SU-DHL-6 (cell line): Measurements from ENCODE around the gene TMEM212.
"Not testable (repeated sequence)": the region's sequence is repeated elsewhere in the genome, so short reads cannot be mapped to it uniquely, and the experiment has no call there.

Experiments
- H2AFZ ChIP-seq: fragments of 200-600 bp; sonication (generic); 2 replicates; pipeline ENCODE4 v1.6.1; 2014; ENCODE audit warnings: low read depth, mild to moderate bottlenecking, moderate library complexity, mixed read lengths, antibody characterized with exemption, low read length; ENCODE audit not compliant: severe bottlenecking
- H3F3A ChIP-seq: fragments of 200-600 bp; shearing (Covaris generic); 2 replicates; pipeline ENCODE4 v1.6.0; 2016; ENCODE audit warnings: antibody characterized with exemption, mild to moderate bottlenecking; ENCODE audit not compliant: insufficient read depth
- H3K27ac ChIP-seq: fragments of 200-600 bp; sonication (generic); 2 replicates; pipeline ENCODE4 v1.5.1; 2016; ENCODE audit warnings: low read depth, mild to moderate bottlenecking, low read length, moderate library complexity, mixed read lengths
- H3K27me3 ChIP-seq: fragments of 200-600 bp; sonication (generic), shearing (Covaris generic); 2 replicates; pipeline ENCODE4 v1.6.0; 2014; ENCODE audit warnings: mild to moderate bottlenecking, low read length
- H3K36me3 ChIP-seq: fragments of 200-600 bp; sonication (generic); 2 replicates; pipeline ENCODE4 v1.6.1; 2014; ENCODE audit warnings: mild to moderate bottlenecking, low read length, mixed read lengths
- H3K4me2 ChIP-seq: fragments of 300-600, 200-600 bp; shearing (Covaris generic), sonication (generic); 2 replicates; pipeline ENCODE4 v1.6.0; 2014; ENCODE audit warnings: low read length, low read depth, mild to moderate bottlenecking; ENCODE audit not compliant: poor library complexity, severe bottlenecking
- H3K4me3 ChIP-seq: fragments of 200-600 bp; sonication (generic); 2 replicates; pipeline ENCODE4 v1.5.1; 2014; ENCODE audit warnings: antibody characterized with exemption, low read length, mild to moderate bottlenecking, mixed read lengths; ENCODE audit not compliant: insufficient read depth, poor library complexity, severe bottlenecking
- H3K79me2 ChIP-seq: fragments of 200-600 bp; sonication (generic); 2 replicates; pipeline ENCODE4 v1.6.1; 2014; ENCODE audit warnings: mild to moderate bottlenecking, low read length, moderate library complexity; ENCODE audit not compliant: insufficient read depth
- H3K9ac ChIP-seq: fragments of 200-600 bp; sonication (generic); 2 replicates; pipeline ENCODE4 v1.7.0; 2014; ENCODE audit warnings: mild to moderate bottlenecking, low read length
- H3K9me2 ChIP-seq: fragments of 200-600 bp; sonication (generic); replicated peaks from 2 replicates; pipeline ENCODE4 v1.6.1; 2014; ENCODE audit warnings: low read length; ENCODE audit not compliant: insufficient read depth
- H3K9me3 ChIP-seq: fragments of 200-600 bp; sonication (generic); 2 replicates; pipeline ENCODE4 v1.6.1; 2014; ENCODE audit warnings: low read length, mixed read lengths; ENCODE audit not compliant: insufficient read depth
- H4K20me1 ChIP-seq: fragments of 200-600 bp; sonication (generic); 2 replicates; pipeline ENCODE4 v1.6.1; 2014; ENCODE audit warnings: low read depth, mild to moderate bottlenecking, antibody characterized with exemption, low read length, moderate library complexity, mixed read lengths
- EZH2phosphoT487 ChIP-seq: fragments of 200-600 bp; sonication (generic), shearing (Covaris generic); conservative IDR thresholded peaks from 2 replicates; pipeline ENCODE4 v1.6.1; 2018; ENCODE audit warnings: mild to moderate bottlenecking, antibody characterized with exemption, low read length, moderate library complexity, mixed read lengths
- TF ChIP-seq, protein P1 (sequence below): fragments of 200-600 bp; sonication (generic); IDR thresholded peaks from one replicate; pipeline ENCODE4 v1.5.1; 2017; ENCODE audit warnings: antibody characterized with exemption, mild to moderate bottlenecking, low read length, moderate library complexity; ENCODE audit not compliant: insufficient read depth, poor library complexity, severe bottlenecking

The TMEM212 gene

GRCh38 chr3:171812811-171813210 is 30.3 kb upstream of the TMEM212 start:
- H3K9ac ChIP-seq: no peak overlapping the region
- H2AFZ ChIP-seq: no peak overlapping the region
- H3K27ac ChIP-seq: no peak overlapping the region
- no peaks in the 10 kb centered on the region for H3K27me3 ChIP-seq
- H3K9me2 ChIP-seq: no peaks in the 10 kb centered on the region
- no peaks in the 10 kb centered on the region for H4K20me1 ChIP-seq
- no peak for TF ChIP-seq EZH2phosphoT487
- TF ChIP-seq, protein P1, sequence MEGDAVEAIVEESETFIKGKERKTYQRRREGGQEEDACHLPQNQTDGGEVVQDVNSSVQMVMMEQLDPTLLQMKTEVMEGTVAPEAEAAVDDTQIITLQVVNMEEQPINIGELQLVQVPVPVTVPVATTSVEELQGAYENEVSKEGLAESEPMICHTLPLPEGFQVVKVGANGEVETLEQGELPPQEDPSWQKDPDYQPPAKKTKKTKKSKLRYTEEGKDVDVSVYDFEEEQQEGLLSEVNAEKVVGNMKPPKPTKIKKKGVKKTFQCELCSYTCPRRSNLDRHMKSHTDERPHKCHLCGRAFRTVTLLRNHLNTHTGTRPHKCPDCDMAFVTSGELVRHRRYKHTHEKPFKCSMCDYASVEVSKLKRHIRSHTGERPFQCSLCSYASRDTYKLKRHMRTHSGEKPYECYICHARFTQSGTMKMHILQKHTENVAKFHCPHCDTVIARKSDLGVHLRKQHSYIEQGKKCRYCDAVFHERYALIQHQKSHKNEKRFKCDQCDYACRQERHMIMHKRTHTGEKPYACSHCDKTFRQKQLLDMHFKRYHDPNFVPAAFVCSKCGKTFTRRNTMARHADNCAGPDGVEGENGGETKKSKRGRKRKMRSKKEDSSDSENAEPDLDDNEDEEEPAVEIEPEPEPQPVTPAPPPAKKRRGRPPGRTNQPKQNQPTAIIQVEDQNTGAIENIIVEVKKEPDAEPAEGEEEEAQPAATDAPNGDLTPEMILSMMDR: no peak
- H3K79me2 ChIP-seq: no peaks in the 10 kb centered on the region
- no peaks in the 10 kb centered on the region for H3F3A ChIP-seq
- no peak overlapping the region for H3K4me3 ChIP-seq
- no peaks in the 10 kb centered on the region for H3K36me3 ChIP-seq
- no peak overlapping the region for H3K4me2 ChIP-seq
- H3K9me3 ChIP-seq: no peaks in the 10 kb centered on the region

- no peaks in the 10 kb centered on the region for H3K27me3 ChIP-seq
- no peaks in the 10 kb centered on the region for H3K9me3 ChIP-seq
- H3K79me2 ChIP-seq: no peaks in the 10 kb centered on the region
- H3K9me2 ChIP-seq: no peaks in the 10 kb centered on the region
- no peak overlapping the region for H3K27ac ChIP-seq
- H3K9ac ChIP-seq: no peak overlapping the region
- H2AFZ ChIP-seq: no peak overlapping the region
- no peaks in the 10 kb centered on the region for H4K20me1 ChIP-seq
- H3F3A ChIP-seq: no peaks in the 10 kb centered on the region
- no peaks in the 10 kb centered on the region for H3K36me3 ChIP-seq
- no peak overlapping the region for H3K4me3 ChIP-seq
- no peak overlapping the region for H3K4me2 ChIP-seq
- TF ChIP-seq, protein P1: no peak
- TF ChIP-seq EZH2phosphoT487: no peak
Measured at GRCh38 chr3:171813278-171813896, 29.8 kb upstream of the TMEM212 start.

DNA sequence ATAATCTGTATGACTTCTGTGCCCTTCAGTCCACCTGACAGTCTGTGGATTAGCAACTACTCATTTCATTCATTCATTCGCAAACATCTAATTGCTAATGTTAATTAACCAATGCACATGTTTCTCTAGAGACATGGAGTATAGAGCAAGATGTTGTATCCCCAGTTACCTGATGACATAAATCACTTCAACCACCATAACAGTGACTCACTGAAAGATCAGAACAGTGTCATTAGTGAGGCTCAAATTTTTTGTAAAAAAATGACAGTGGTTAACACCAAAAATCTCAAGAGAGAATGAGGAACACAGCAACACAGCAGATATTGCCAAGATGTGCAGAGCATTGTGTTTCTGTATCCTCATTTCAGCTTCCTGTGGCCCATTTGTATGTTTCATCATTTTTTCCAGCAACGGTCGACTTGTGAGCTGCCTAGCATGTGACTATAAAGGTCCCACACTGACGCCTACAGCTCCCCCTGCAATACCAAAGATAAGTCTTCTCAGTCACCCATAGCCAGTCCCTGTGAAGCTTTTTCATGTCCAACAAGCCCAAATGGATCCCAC is 29.2 kb upstream of the TMEM212 start:
- Histone ChIP-seq H2AFZ (no peak overlapping the region), H3K4me2 (no peak overlapping the region), H3K4me3 (no peak overlapping the region), H3F3A (no peaks in the 10 kb centered on the region), H3K27ac (no peak overlapping the region), H3K9me2 (no peaks in the 10 kb centered on the region), H3K36me3 (no peaks in the 10 kb centered on the region), H3K9me3 (no peaks in the 10 kb centered on the region), H3K79me2 (no peaks in the 10 kb centered on the region), H3K9ac (no peak overlapping the region), H4K20me1 (no peaks in the 10 kb centered on the region), H3K27me3 (no peaks in the 10 kb centered on the region)
- TF ChIP-seq EZH2phosphoT487: no peak
- TF ChIP-seq, protein P1: no peak

- not testable (repeated sequence) for H3K9me2 ChIP-seq, H2AFZ ChIP-seq, H3F3A ChIP-seq, H3K27me3 ChIP-seq, H3K27ac ChIP-seq, H3K36me3 ChIP-seq, H3K9ac ChIP-seq, H4K20me1 ChIP-seq, H3K4me2 ChIP-seq, H3K9me3 ChIP-seq, H3K4me3 ChIP-seq, H3K79me2 ChIP-seq
Measured at GRCh38 chr3:171814662-171815061, 28.5 kb upstream of the TMEM212 start.
